Mesothelial cell of epicardium (in vitro differentiated cells): ENCODE measurements around the gene AGRN. TPM values are rescaled to one million over a fixed set of nuclear protein-coding genes. Genes with fewer than 3 reads are reported as not detected.
"Not testable (repeated sequence)": the region's sequence is repeated elsewhere in the genome, so short reads cannot be mapped to it uniquely, and the experiment has no call there.

Source experiments
- DNase-seq, 2 experiments: peaks; one replicate each; pipeline ENCODE4 v3.0.0; 2021; ENCODE audit warnings: low spot score in 2 of 2; ENCODE audit not compliant: unreplicated experiment in 2 of 2
- H3K27ac Mint-ChIP-seq: 2 replicates; pipeline ENCODE4 v1.8.0; 2021; ENCODE audit warnings: mixed read lengths
- H3K27me3 Mint-ChIP-seq: 2 replicates; pipeline ENCODE4 v1.8.0; 2021; ENCODE audit warnings: low read depth, mixed read lengths
- H3K36me3 Mint-ChIP-seq: 2 replicates; pipeline ENCODE4 v1.8.0; 2021; ENCODE audit warnings: mixed read lengths
- H3K4me1 Mint-ChIP-seq: 2 replicates; pipeline ENCODE4 v1.8.0; 2021; ENCODE audit warnings: mixed read lengths
- H3K4me3 Mint-ChIP-seq: 2 replicates; pipeline ENCODE4 v1.8.0; 2021; ENCODE audit warnings: mild to moderate bottlenecking, moderate library complexity, mixed read lengths
- H3K9me3 Mint-ChIP-seq: 2 replicates; pipeline ENCODE4 v1.8.0; 2021; ENCODE audit warnings: mixed read lengths
- total RNA-seq: library from RNA; stranded (reverse); gene quantifications from 3 replicates; pipeline ENCODE4 v1.2.1, GENCODE V29; 2021
- TF ChIP-seq, protein P1 (sequence below): fragments of 200-600 bp; sonication (generic); IDR thresholded peaks from one replicate; pipeline ENCODE4 v1.5.0; 2021; ENCODE audit warnings: antibody characterized with exemption; ENCODE audit not compliant: unreplicated experiment

AGRN gene
- total RNA-seq, 1 donor from 2014 or later: 514 TPM

DNA sequence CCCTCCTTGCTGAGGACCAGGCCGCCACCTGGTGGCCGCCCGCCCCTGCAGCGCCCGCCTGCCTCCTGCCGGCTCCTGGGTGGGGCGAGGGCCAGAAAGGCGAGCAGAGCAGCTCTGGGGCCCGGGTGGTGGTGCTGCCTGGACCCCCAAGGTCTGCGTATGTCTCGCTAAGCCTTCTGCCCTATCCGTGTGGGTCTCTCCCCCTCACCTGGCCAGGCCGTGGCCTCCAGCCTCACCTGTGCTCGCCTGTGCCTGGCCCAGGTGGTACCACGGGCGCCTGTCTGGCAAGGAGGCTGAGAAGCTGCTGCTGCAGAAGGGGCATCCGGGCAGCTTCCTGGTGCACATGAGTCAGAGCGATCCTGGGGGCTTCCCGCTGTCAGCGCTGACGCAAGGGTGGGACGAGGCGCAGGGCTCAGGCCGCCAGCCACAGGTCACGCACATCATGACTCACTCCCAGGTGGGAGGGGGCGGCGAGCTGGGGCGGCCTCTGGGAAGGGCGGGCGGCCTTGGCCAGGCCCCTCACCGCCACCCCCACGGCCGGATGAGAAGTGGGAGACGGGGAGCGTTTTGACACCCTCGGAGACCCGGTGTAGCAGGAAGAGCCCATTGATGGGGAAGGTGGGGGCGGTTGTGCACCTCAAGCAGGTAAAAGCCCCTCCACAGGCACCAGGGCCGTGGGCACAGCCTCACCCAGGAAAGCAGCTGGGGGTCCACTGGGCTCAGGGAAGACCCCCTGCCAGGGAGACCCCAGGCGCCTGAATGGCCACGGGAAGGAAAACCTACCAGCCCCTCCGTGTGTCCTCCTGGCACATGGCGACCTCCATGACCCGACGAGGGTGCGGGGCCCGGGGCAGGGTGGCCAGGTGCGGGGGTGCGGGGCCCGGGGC, 44.3 kb downstream of the AGRN start:
- peak in 1 of 2 experiments; percentile 77 for DNase-seq
- Mint-ChIP-seq H3K36me3 (no peaks in the 10 kb centered on the region), H3K27me3 (peaks cover 48% of the 10 kb centered on the region), H3K27ac (no peak overlapping the region), H3K4me1 (no peaks in the 10 kb centered on the region), H3K4me3 (no peak overlapping the region), H3K9me3 (no peaks in the 10 kb centered on the region)
- TF ChIP-seq, protein P1, sequence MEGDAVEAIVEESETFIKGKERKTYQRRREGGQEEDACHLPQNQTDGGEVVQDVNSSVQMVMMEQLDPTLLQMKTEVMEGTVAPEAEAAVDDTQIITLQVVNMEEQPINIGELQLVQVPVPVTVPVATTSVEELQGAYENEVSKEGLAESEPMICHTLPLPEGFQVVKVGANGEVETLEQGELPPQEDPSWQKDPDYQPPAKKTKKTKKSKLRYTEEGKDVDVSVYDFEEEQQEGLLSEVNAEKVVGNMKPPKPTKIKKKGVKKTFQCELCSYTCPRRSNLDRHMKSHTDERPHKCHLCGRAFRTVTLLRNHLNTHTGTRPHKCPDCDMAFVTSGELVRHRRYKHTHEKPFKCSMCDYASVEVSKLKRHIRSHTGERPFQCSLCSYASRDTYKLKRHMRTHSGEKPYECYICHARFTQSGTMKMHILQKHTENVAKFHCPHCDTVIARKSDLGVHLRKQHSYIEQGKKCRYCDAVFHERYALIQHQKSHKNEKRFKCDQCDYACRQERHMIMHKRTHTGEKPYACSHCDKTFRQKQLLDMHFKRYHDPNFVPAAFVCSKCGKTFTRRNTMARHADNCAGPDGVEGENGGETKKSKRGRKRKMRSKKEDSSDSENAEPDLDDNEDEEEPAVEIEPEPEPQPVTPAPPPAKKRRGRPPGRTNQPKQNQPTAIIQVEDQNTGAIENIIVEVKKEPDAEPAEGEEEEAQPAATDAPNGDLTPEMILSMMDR: peak; percentile 74

DNA sequence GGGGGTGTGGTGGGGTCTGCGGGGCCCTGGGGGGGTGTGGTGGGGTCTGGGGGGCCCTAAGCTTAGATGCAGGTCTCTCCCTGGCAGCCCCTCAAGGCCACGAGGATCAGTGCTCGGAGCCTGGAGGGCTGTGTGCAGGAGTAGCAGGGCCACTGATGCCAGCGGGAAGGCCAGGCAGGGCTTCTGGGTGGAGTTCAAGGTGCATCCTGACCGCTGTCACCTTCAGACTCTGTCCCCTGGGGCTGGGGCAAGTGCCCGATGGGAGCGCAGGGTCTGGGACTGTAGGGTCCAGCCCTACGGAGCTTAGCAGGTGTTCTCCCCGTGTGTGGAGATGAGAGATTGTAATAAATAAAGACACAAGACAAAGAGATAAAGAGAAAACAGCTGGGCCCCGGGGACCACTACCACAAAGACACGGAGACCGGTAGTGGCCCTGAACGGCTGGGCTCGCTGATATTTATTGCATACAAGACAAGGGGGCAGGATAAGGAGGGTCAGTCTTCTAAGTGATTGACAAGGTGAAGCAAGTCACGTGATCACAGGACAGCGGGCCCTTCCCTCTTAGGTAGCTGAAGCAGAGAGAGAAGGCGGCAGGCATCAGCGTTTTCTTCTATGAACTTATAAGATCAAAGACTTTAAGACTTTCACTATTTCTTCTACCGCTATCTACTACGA, 45.5 kb downstream of the AGRN start:
- no peak overlapping the region for H3K4me3 Mint-ChIP-seq
- no peak overlapping the region for H3K27ac Mint-ChIP-seq
- peaks cover 47% of the 10 kb centered on the region for H3K27me3 Mint-ChIP-seq

DNA sequence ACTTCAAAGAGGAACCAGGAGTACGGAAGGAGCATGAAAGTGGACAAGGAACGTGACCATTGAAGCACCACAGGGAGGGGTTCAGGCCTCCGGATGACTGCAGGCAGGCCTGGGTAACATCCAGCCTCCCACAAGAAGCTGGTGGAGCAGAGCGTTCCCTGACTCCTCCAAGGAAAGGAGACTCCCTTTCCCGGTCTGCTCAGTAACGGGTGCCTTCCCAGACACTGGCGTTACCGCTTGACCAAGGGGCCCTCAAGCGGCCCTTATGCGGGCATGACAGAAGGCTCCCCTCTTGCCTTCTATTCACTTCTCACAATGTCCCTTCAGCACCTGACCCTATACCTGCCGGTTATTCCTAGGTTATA, 46.0 kb downstream of the AGRN start:
- H3K9me3 Mint-ChIP-seq, H3K4me3 Mint-ChIP-seq, H3K4me1 Mint-ChIP-seq, H3K27ac Mint-ChIP-seq, H3K36me3 Mint-ChIP-seq, DNase-seq: not testable (repeated sequence)
- peaks cover 44% of the 10 kb centered on the region for H3K27me3 Mint-ChIP-seq

More for the DNA sequence above, 45.5 kb downstream of the AGRN start:
- H3K36me3 Mint-ChIP-seq: no peaks in the 10 kb centered on the region
- H3K9me3 Mint-ChIP-seq: no peaks in the 10 kb centered on the region
- DNase-seq: no peak
- TF ChIP-seq, protein P1: no peak
- H3K4me1 Mint-ChIP-seq: no peaks in the 10 kb centered on the region

DNA sequence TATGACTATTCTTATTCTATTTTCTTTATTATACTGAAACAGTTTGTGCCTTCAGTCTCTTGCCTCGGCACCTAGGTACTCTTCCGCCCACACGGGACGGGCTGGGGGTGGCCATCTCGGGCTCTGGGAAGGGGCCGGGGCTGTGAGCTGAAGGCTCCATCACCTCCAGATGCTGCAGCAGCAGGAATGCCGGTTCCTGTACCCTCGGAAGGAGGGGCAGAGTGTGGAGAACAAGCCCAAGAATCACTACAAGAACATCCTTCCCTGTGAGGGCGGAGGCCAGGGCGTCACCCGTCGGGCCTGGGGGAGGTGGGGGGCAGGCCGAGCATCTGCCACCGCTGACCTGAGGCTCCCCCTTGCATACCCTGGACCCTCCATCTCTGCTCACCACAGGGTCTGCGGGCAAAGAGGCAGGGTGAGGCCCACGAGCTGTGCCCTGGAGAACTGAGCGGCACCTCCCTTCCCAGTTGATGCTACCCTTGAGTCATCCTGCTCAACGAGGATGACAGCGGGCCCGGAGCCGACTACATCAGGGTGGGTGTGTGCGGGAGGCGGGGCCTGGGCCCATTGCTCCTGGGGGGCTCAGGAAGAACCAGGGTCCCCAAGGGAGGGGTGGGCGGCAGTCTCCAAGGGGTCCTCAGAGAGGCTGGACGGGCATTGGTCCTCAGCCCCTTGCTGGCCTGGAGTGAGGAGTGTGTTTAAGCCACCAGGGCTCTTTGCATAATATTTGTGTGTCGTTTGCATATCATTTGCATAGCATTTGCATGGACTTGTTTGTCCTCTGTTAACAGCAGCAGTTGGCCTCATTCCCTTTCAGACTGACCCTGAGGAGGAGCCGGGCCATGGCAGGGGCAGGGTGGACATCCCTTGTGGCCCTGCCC, 46.7 kb downstream of the AGRN start:
- Mint-ChIP-seq H3K27ac (no peak overlapping the region), H3K9me3 (no peaks in the 10 kb centered on the region), H3K4me3 (peak overlapping the region; percentile 13), H3K4me1 (no peaks in the 10 kb centered on the region), H3K36me3 (no peaks in the 10 kb centered on the region), H3K27me3 (peaks cover 36% of the 10 kb centered on the region)
- TF ChIP-seq, protein P1: no peak
- DNase-seq: no peak

DNA sequence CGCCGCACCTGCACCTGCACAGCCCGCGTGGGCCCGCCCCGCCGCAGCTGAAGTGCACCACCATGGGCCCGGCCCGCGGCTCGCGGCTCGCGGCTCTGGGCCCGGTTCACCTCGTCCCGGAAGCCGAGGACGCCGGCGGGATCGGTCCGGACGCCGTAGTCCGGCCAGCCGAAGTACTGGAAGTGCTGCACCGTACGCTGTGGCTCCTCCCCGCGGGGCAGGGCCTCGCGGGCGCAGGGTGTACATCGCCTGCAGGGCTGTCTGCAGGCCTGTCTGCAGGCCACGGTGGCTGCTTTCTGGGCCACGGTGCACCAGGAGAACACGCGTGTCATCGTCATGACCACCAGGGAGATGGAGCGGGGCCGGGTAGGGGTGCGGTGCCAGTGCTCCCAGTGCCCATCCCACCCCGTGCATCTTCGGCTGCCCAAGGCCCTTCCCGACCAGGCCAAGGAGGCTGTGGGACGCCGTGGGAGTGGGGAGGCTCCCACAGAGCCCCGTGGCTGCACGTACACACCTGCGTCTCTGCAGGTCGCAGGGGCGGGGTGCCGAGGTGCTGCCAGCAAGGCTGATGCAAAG, 47.5 kb downstream of the AGRN start:
- H3K27ac Mint-ChIP-seq: no peak overlapping the region
- no peaks in the 10 kb centered on the region for H3K36me3 Mint-ChIP-seq
- TF ChIP-seq, protein P1: no peak
- H3K4me3 Mint-ChIP-seq: peak overlapping the region; percentile 43
- peaks cover 32% of the 10 kb centered on the region for H3K27me3 Mint-ChIP-seq
- no peaks in the 10 kb centered on the region for H3K4me1 Mint-ChIP-seq
- DNase-seq: no peak
- no peaks in the 10 kb centered on the region for H3K9me3 Mint-ChIP-seq
